Neuronal stem cell (in vitro differentiated cells): ENCODE measurements around the gene SPRED3.
A peak's percentile ranks its signal among the peaks of the same experiment; 100 is the strongest.

ENCODE experiments used
- DNase-seq: peaks from one replicate; pipeline ENCODE4 v3.0.0-alpha.2; 2013; ENCODE audit warnings: low spot score
- H2AFZ ChIP-seq: one replicate; pipeline ENCODE4 v1.6.1; 2013; ENCODE audit warnings: mild to moderate bottlenecking, low read length, inconsistent platforms
- H2AK5ac ChIP-seq: 2 replicates; pipeline ENCODE4 v1.6.1; 2013; ENCODE audit warnings: low read depth, mild to moderate bottlenecking, inconsistent platforms, low read length, moderate library complexity, mixed read lengths
- H2BK120ac ChIP-seq: 2 replicates; pipeline ENCODE4 v1.6.1; 2013; ENCODE audit warnings: low read depth, mild to moderate bottlenecking, inconsistent platforms, low read length, moderate library complexity, mixed read lengths
- H2BK12ac ChIP-seq: one replicate; pipeline ENCODE4 v1.6.1; 2013; ENCODE audit warnings: low read length, inconsistent platforms
- H2BK15ac ChIP-seq: 2 replicates; pipeline ENCODE4 v1.6.1; 2013; ENCODE audit warnings: mild to moderate bottlenecking, low read length, inconsistent platforms, mixed read lengths
- H2BK5ac ChIP-seq: one replicate; pipeline ENCODE4 v1.6.1; 2013; ENCODE audit warnings: inconsistent platforms, mild to moderate bottlenecking, low read length, moderate library complexity
- H3K14ac ChIP-seq: one replicate; pipeline ENCODE4 v1.6.1; 2013; ENCODE audit warnings: low read length, inconsistent platforms
- H3K18ac ChIP-seq: 2 replicates; pipeline ENCODE4 v1.6.1; 2013; ENCODE audit warnings: low read length, inconsistent platforms
- H3K23ac ChIP-seq: 2 replicates; pipeline ENCODE4 v1.6.1; 2013; ENCODE audit warnings: low read depth, mild to moderate bottlenecking, mixed read lengths, low read length, inconsistent platforms; ENCODE audit not compliant: poor library complexity
- H3K27ac ChIP-seq: replicated peaks from 3 replicates; pipeline ENCODE4 v1.5.1; 2013; ENCODE audit warnings: low read length, inconsistent platforms
- H3K27me3 ChIP-seq, 3 experiments: 2 replicates each; pipeline ENCODE4 v1.6.1; 2013; ENCODE audit warnings: low read length in 3 of 3, mild to moderate bottlenecking in 2 of 3, inconsistent platforms in 1 of 3, low read depth in 1 of 3, mixed read lengths in 1 of 3, moderate library complexity in 1 of 3; ENCODE audit not compliant: control insufficient read depth in 3 of 3, insufficient read depth in 3 of 3
- H3K36me3 ChIP-seq, 2 donors: replicated peaks in 1 of 2; 2 replicates each; pipeline ENCODE4 v1.6.1; 2013; ENCODE audit warnings: low read length in 2 of 2; ENCODE audit not compliant: control insufficient read depth in 2 of 2, insufficient read depth in 2 of 2
- H3K4ac ChIP-seq: 2 replicates; pipeline ENCODE4 v1.6.1; 2013; ENCODE audit warnings: inconsistent platforms, mild to moderate bottlenecking, low read length, moderate library complexity
- H3K4me1 ChIP-seq, 2 donors: 1 replicate in 1 of 2; 2 replicates in 1 of 2; pipeline ENCODE4 v1.6.1; 2013; ENCODE audit warnings: low read length in 2 of 2, low read depth in 1 of 2; ENCODE audit not compliant: control insufficient read depth in 2 of 2, insufficient read depth in 1 of 2
- H3K4me2 ChIP-seq: one replicate; pipeline ENCODE4 v1.6.1; 2013; ENCODE audit warnings: mild to moderate bottlenecking, low read length, inconsistent platforms; ENCODE audit not compliant: insufficient read depth, poor library complexity, severe bottlenecking
- H3K4me3 ChIP-seq, 2 donors: 2 replicates each; pipeline ENCODE4 v1.5.1; 2013; ENCODE audit warnings: low read length in 2 of 2, mild to moderate bottlenecking in 2 of 2, inconsistent platforms in 1 of 2, moderate library complexity in 1 of 2
- H3K79me1 ChIP-seq: one replicate; pipeline ENCODE4 v1.6.1; 2013; ENCODE audit warnings: low read depth, mild to moderate bottlenecking, inconsistent platforms, low read length, moderate library complexity
- H3K9ac ChIP-seq: one replicate; pipeline ENCODE4 v1.6.1; 2013; ENCODE audit warnings: mild to moderate bottlenecking, low read depth, low read length, inconsistent platforms; ENCODE audit not compliant: poor library complexity
- H3K9me3 ChIP-seq, 2 donors: replicated peaks in 1 of 2; 2 replicates each; pipeline versions ENCODE3 to v1.6.1; 2013; ENCODE audit warnings: low read length in 2 of 2, mild to moderate bottlenecking in 2 of 2, inconsistent platforms in 1 of 2, low read depth in 1 of 2, mixed read lengths in 1 of 2, moderate library complexity in 1 of 2; ENCODE audit not compliant: control insufficient read depth in 2 of 2, insufficient read depth in 1 of 2
- H4K8ac ChIP-seq: one replicate; pipeline ENCODE4 v1.6.1; 2013; ENCODE audit warnings: low read depth, mild to moderate bottlenecking, inconsistent platforms, low read length, moderate library complexity
- H4K91ac ChIP-seq: one replicate; pipeline ENCODE4 v1.6.1; 2013; ENCODE audit warnings: low read length, low read depth, mild to moderate bottlenecking, inconsistent platforms; ENCODE audit not compliant: poor library complexity
- WGBS, 2 donors: extraction: QIAGEN DNeasy Blood & Tissue Kit; methylation state at CpG; one replicate each; pipeline ENCODE4 v1.1.7; 2013; ENCODE audit warnings: missing lambda C conversion rate in 2 of 2, mixed read lengths in 1 of 2; ENCODE audit not compliant: insufficient read length in 2 of 2, insufficient replicate concordance in 1 of 2; ENCODE audit errors: extremely low coverage in 2 of 2; 5-methylcytosine and 5-hydroxymethylcytosine counted together

Gene SPRED3

DNA sequence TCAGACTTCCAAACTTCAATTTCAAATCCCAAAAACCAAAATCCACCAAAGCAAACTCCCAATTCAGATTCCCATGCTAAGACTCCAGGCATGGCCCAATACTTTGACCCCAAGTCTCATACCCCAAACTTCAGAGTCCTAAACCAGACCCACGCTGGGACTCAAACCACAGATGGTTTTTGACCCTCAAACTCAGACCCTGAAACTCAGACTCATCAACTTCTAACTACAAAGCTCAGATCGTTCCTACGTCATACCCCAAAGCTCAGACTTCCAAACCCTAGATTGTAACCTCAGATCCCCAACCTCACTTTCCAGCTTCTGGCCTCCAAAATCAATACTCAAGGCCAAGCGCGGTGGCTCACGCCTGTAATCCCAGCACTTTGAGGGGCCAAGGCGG is 56.9 kb downstream of the SPRED3 start:
- no peak overlapping the region for H2BK120ac ChIP-seq
- no peak overlapping the region for H2BK5ac ChIP-seq
- no peaks in the 10 kb centered on the region for H3K36me3 ChIP-seq
- H4K8ac ChIP-seq, result no peak overlapping the region
- H3K27me3 ChIP-seq, result peaks cover 0 to 3% (median 0%) of the 10 kb centered on the region in 3 experiments
- H3K79me1 ChIP-seq, result no peaks in the 10 kb centered on the region
- no peak overlapping the region for H4K91ac ChIP-seq
- H3K18ac ChIP-seq, result no peak overlapping the region
- no CpG with 5 or more reads among the region's 7 CpGs for WGBS, 2 donors
- no peak overlapping the region for H2AFZ ChIP-seq
- no peak overlapping the region for H3K23ac ChIP-seq
- no peak overlapping the region for H3K14ac ChIP-seq
- no peak overlapping the region for H2BK12ac ChIP-seq
- no peak overlapping the region for H3K4me3 ChIP-seq
- no peak for DNase-seq
- peaks cover 0 to 5% of the 10 kb centered on the region in 2 donors for H3K4me1 ChIP-seq
- no peak overlapping the region for H3K4me2 ChIP-seq
- H3K4ac ChIP-seq, result no peak overlapping the region
- H3K9me3 ChIP-seq, result no peaks in the 10 kb centered on the region
- no peak overlapping the region for H3K9ac ChIP-seq
- H2AK5ac ChIP-seq, result no peak overlapping the region
- no peak overlapping the region for H3K27ac ChIP-seq
- H2BK15ac ChIP-seq, result no peak overlapping the region

DNA sequence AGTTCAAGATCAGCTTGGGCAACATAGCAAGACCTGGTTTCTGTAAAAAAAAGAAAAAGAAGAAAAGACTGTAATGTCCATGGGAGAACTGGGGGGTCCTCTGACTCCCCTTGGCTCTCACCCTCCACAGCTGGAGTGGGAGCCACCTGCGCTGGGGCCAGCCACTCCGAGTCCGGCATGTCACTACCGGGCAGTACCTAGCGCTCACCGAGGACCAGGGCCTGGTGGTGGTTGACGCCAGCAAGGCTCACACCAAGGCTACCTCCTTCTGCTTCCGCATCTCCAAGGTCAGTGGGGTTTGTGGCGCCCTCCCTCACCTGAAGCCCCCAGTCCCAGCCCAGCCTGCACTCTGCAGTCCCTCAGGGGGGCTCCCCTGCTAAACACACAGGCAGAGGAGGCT is 59.7 kb downstream of the SPRED3 start:
- H3K9me3 ChIP-seq, result no peaks in the 10 kb centered on the region
- H2BK5ac ChIP-seq, result no peak overlapping the region
- H3K4me3 ChIP-seq, result no peak overlapping the region
- no peak overlapping the region for H2BK120ac ChIP-seq
- H4K8ac ChIP-seq, result no peak overlapping the region
- H3K4me2 ChIP-seq, result no peak overlapping the region
- no peaks in the 10 kb centered on the region for H3K27me3 ChIP-seq
- no peak overlapping the region for H2AK5ac ChIP-seq
- H3K79me1 ChIP-seq, result no peaks in the 10 kb centered on the region
- WGBS, 2 donors, result no CpG with 5 or more reads among the region's 9 CpGs
- H3K4ac ChIP-seq, result no peak overlapping the region
- no peak overlapping the region for H2BK15ac ChIP-seq
- no peak for DNase-seq
- H3K18ac ChIP-seq, result no peak overlapping the region
- no peaks in the 10 kb centered on the region for H3K4me1 ChIP-seq
- H2BK12ac ChIP-seq, result no peak overlapping the region
- H3K9ac ChIP-seq, result no peak overlapping the region
- no peaks in the 10 kb centered on the region for H3K36me3 ChIP-seq
- H2AFZ ChIP-seq, result no peak overlapping the region
- no peak overlapping the region for H3K27ac ChIP-seq
- peak overlapping the region; percentile 87 for H3K14ac ChIP-seq
- H4K91ac ChIP-seq, result no peak overlapping the region
- peak overlapping the region; percentile 75 for H3K23ac ChIP-seq
